ENCODE measurements around the gene ACVR1C. TPM values are rescaled to one million over a fixed set of nuclear protein-coding genes. Genes with fewer than 3 reads are reported as not detected.

Gene ACVR1C
- total and polyA plus RNA-seq, 2 of the 8 experiments (the other 6 are each of a cell fraction or from before 2014, with no cell fraction given) = 0.21 to 0.52 TPM

- Histone ChIP-seq H2BK12ac (ENCODE audit: low read depth, low read length) (no peak overlapping the region), H4K20me1 (replicated peaks in 1 of 2; ENCODE audit: control insufficient read depth in 1 of 2, insufficient read depth in 2 of 2, low read length in 2 of 2) (no peaks in the 10 kb centered on the region), H2BK5ac (ENCODE audit: low read depth, low read length) (no peak overlapping the region), H3K9ac (replicated peaks in 1 of 4; ENCODE audit: extremely low read depth in 1 of 4, low read depth in 3 of 4, low read length in 3 of 4) (no peak overlapping the region), H3K4me2 (ENCODE audit: insufficient read depth in 1 of 2, low read depth in 2 of 2, low read length in 2 of 2) (no peak overlapping the region), H3K23ac (ENCODE audit: insufficient read length) (no peak overlapping the region), H2BK20ac (ENCODE audit: low read length) (no peak overlapping the region), H2BK120ac (replicated peaks; ENCODE audit: low read depth, low read length) (no peak overlapping the region), H2AK5ac (ENCODE audit: low read depth, low read length) (no peak overlapping the region), H3K23me2 (ENCODE audit: low read depth, low read length) (no peaks in the 10 kb centered on the region), H3K18ac (ENCODE audit: extremely low read depth, low read length) (no peak overlapping the region), H4K5ac (ENCODE audit: insufficient read length, low read depth, low read length) (no peak overlapping the region), H3K56ac (replicated peaks; ENCODE audit: insufficient read length, low read depth, low read length) (no peak overlapping the region), H4K8ac (ENCODE audit: extremely low read depth, insufficient read depth, low read length) (no peak overlapping the region), H3K14ac (ENCODE audit: insufficient read length) (no peak overlapping the region), H3K27ac (ENCODE audit: low read depth, low read length) (no peak overlapping the region), H3K4me3 (ENCODE audit: extremely low read depth in 1 of 4, insufficient read depth in 2 of 4, low read depth in 3 of 4, low read length in 4 of 4) (no peak overlapping the region), H3K4me1 (replicated peaks in 1 of 4; ENCODE audit: control insufficient read depth in 3 of 4, insufficient read depth in 4 of 4, low read length in 3 of 4) (no peaks in the 10 kb centered on the region), H3K4ac (replicated peaks; ENCODE audit: insufficient read length, low read depth, low read length) (no peak overlapping the region), H3K36me3 (ENCODE audit: control insufficient read depth in 2 of 4, insufficient read depth in 4 of 4, low read length in 3 of 4) (no peaks in the 10 kb centered on the region), H2AFZ (ENCODE audit: low read length) (no peak overlapping the region), H4K91ac (replicated peaks; ENCODE audit: insufficient read length, low read length) (no peak overlapping the region), H3K9me3 (ENCODE audit: insufficient read depth in 2 of 2, low read depth in 1 of 2, low read length in 1 of 2) (no peaks in the 10 kb centered on the region), H3K27me3 (replicated peaks in 1 of 4; ENCODE audit: control insufficient read depth in 3 of 4, extremely low read depth in 1 of 4, insufficient read depth in 3 of 4, low read length in 3 of 4) (no peaks in the 10 kb centered on the region; a peak in 2 of 7 replicates), H2BK15ac (ENCODE audit: low read length) (no peak overlapping the region), H3K79me1 (ENCODE audit: low read depth, low read length) (no peaks in the 10 kb centered on the region), H3K79me2 (ENCODE audit: control insufficient read depth in 1 of 2, insufficient read depth in 2 of 2, low read length in 2 of 2) (no peaks in the 10 kb centered on the region)
- FAIRE-seq (peak; percentile 63), DNase-seq (ENCODE audit: low read depth in 1 of 2, low spot score in 2 of 2) (no peak)
- 58% methylated on average over 4 of the region's 4 CpGs; no CpG with 5 or more reads in 1 of the 2 experiments for WGBS, 2 experiments (ENCODE audit: extremely low coverage in 1 of 2, insufficient coverage in 1 of 2, insufficient read length in 1 of 2, insufficient replicate concordance in 2 of 2, low coverage in 1 of 2, low lambda C conversion rate in 2 of 2, missing lambda C conversion rate in 1 of 2)
- ChIA-PET CTCF (ENCODE audit: partially characterized antibody) (interaction anchor here (0.6 to 1.5 kb wide), 9 partner anchors 10 to 1170 kb away, joined by 3 to 5 read pairs (median 3); no protein-coding TSS in a partner anchor), POLR2A (ENCODE audit: partially characterized antibody) (interaction anchor here (0.6 kb wide), 1 partner anchor 479 kb away, joined by 3 read pairs; no protein-coding TSS in a partner anchor)
- TF ChIP-seq RBBP5 (IDR thresholded peaks at IDR 0.05; ENCODE audit: borderline replicate concordance, low read depth, low read length) (no peak), FOSL1 (IDR thresholded peaks at IDR 0.05; ENCODE audit: insufficient read depth, low read depth, low read length) (no peak), POU5F1 (IDR thresholded peaks at IDR 0.05; ENCODE audit: low read depth, low read length) (no peak), TEAD4 (IDR thresholded peaks at IDR 0.05; ENCODE audit: low read depth, low read length) (no peak), CTBP2 (IDR thresholded peaks at IDR 0.05; ENCODE audit: borderline replicate concordance, insufficient read depth, insufficient read length, low read length) (no peak), NRF1 (IDR thresholded peaks at IDR 0.05; ENCODE audit: low read depth, low read length) (no peak), KDM1A (IDR thresholded peaks at IDR 0.05; ENCODE audit: borderline replicate concordance, low read length) (no peak), CREB1 (IDR thresholded peaks at IDR 0.05) (no peak), MAFK (IDR thresholded peaks at IDR 0.05; ENCODE audit: low read depth, low read length) (no peak), NANOG (IDR thresholded peaks at IDR 0.05; ENCODE audit: insufficient read depth, low read depth, low read length, poor library complexity, severe bottlenecking) (no peak), ATF3 (IDR thresholded peaks at IDR 0.05; ENCODE audit: insufficient read depth, low read depth, low read length) (no peak), ZNF274 (IDR thresholded peaks at IDR 0.05; ENCODE audit: borderline replicate concordance, extremely low read depth, low read length) (no peak), GTF2F1 (IDR thresholded peaks at IDR 0.05; ENCODE audit: borderline replicate concordance, low read depth, low read length) (no peak), ASH2L (IDR thresholded peaks at IDR 0.05; ENCODE audit: low read length) (no peak), TCF12 (IDR thresholded peaks at IDR 0.05; ENCODE audit: low read depth, low read length) (no peak)
Measured at GRCh38 chr2:157657101-157657500, 28.4 kb upstream of the ACVR1C start.

All from H1 (cell line).